GM19463 (cell line): ENCODE results near the gene FCER1G.
"Not testable (repeated sequence)": the region's sequence is repeated elsewhere in the genome, so short reads cannot be mapped to it uniquely, and the experiment has no call there.

Experiments used
- ATAC-seq: cut with Tn5 transposase; IDR thresholded peaks from one replicate; pipeline ENCODE4 v1.9.1; 2021; ENCODE audit warnings: mild to moderate bottlenecking, moderate library complexity; ENCODE audit not compliant: unreplicated experiment

FCER1G gene

DNA sequence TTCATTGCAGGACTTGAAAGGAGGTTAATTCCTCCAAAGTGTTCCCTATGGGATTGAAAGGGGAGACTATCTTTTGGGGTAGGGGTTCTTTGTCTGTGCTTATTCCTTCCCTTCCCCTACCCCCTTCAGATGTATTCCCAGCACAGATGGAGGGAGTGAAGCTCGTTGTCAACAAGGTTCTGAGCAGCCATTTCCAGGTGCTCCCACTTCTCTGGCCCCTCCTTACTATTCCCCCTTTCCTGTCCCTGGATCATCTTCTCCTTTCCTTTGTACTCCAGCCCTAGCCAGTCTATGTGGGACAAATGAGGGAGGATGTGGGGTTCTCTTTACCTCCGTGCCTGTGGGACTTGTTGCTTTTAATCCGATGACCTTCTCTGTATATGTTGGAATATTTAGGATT lies 11.7 kb downstream of the FCER1G start:
- no peak for ATAC-seq

DNA sequence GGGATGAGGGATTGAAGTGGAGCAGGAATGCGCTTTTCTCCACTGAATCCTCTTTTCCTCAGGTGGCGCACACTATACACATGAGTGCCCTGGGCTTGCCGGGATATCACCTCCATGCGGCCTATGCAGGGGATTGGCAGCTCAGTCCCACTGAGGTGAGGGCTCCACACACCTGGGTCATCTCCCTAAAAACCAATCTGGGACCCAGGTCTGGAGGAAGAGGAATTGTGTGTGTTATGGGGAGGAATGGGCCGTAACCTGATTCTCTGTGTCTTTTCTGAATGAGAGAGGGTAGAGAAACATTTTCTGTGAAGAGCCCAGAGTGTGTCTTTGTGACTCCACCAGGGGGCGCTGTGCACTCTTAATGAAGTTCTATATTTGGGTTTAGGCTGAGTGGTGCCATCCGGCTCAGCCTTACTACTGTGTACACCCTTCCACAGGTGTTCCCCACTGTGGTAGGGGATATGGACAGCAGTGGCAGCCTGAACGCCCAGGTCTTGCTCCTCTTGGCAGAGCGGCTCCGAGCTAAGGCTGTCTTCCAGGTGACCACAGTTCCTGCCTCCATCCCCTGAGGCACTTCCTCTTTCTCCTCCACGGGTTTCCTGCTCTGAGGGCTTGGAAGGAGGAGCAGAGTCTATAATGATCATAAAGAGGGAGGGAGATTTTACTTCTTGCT lies 12.2 kb downstream of the FCER1G start:
- ATAC-seq, result peak; percentile 40

DNA sequence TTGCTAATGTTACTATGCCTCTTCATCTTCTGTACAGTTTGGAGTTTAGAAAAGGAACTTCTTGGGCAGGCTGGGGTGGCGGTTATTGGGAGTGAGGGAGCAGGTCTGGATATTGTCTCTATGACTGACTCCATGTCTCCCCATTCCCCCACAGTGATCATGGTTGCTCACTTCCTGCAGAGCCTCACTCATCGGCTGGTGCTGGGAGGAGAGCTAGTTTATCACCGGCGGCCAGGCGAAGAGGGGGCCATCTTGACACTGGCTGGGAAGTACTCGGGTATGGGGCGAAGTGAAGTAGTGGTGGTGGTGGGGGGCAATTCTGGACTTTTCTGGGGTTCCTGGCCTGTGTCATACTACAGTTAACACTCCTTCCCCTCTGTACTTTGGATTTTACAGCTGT lies 12.9 kb downstream of the FCER1G start:
- ATAC-seq, result no peak

DNA sequence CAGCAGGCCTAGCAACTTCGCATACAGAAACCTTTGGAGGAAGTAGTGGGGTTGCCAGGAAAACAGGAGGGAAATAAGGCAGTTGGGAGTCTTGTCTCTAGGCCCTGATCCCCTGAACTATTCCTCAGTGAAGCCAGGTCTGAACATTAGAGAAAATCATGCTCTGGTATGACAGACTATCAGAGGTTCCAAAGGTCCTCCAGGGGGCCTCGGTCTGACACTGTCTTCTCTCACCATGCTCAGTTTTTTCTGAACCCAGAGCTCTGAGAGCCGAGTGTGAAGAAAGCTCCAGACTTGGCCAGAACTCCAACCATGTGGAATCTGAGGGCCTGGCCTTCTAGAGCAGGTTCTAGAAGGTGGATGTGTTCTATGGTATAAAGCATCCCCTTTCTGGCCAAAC lies 14.8 kb downstream of the FCER1G start:
- ATAC-seq, result no peak

DNA sequence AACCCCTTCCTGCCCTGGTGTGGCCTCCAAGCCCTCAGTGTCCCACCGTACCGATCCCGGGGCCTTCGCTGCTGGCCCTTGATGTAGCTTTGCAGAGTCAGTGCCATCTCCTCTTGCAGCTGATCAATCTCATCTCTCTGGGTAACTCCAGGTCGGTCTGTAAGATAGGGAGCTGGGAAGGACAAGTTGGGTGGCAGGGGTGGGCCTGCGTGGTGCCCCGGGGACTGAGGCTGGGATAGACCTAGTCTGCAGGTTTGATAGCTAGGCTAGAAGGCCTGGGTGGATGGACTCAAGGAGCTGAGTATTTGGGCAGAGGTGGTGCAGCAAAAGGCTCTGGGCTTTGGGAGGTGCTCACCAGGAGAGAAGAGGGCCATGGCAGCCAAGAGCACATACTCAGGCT lies 15.7 kb downstream of the FCER1G start:
- ATAC-seq, result no peak

DNA sequence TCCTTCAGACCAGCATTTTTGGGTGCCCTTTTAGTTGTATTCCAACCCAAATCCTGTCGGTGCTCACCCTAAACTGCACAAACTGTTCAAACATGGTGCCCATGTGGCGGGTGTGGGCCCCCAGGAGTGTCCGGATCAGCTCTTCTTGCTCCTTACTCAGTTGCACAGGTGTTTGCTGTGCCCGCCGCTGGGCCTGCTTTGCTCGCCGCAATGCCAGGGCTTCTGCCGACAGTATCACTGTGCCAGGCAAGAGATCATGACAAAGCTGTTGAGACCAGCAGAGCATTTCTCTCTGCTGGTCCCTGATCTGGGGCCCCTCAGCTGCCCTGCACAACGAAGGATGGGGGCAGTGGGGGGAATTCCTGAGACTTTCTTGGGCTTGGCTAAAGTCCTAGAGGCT lies 18.0 kb downstream of the FCER1G start:
- ATAC-seq, result no peak

DNA sequence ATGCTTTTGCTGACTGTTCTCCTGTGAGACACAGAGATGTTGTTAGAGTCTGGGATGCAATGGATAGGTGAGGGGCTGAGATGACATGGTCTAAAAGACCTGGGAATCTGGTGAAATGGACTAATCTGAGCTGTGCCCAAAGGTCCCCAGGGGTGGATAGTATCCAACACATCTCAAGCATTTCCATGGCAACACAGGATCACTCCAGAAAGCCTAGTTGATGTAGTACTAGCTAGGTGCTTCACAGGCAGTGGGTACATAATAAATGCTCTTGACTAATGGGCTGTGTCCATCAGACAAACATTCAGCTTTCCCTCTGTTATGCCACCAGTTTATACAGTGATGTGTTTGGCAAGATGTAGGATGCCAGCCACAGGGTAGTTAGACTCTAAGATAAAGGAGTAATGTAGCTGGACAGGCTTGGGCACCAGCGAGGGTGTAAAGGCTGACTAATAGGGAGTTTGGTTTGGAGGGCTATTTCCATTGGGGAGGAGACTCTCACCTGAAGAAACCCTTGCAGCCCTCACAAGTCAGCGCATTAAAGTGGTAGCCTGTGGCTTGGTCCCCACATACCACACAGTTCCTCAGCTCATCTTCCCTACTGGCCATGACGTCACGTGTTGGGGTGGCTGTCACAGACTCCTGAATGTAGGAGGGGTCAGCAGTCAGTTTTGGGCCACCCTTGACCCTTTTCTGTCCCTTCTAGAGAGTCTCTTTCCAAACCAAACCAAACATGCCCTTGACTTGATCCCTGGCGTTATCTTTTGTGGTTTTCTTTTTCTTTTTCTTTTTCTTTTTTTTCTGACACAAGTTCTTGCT lies 21.1 kb downstream of the FCER1G start:
- no peak for ATAC-seq

DNA sequence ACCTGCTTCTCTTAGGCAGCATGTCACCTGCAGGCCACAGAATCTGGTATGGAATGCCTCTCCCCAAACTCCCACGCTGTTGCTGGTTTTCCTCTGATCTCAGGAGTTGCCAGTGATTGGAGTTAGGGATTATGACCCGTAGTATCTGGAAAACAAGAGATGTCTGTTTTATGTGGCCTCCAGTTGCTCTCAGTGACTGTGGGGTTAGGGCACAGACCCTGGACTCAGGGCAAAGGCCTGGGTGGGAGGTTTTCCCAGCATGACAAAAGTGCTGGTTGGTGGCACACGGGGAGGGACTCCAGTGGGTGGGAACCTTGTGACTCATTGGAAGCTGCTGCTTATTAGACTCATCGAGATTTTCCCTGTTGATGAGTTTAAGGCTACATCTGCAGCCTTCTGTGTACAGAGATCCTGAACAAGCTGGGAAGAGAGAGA lies 23.0 kb downstream of the FCER1G start, which contains the start of gene NR1I3:
Gene NR1I3 (minus strand): TSS at position 165 of the 435 bp plus-strand sequence. CDS start 1,638 bp downstream, outside the sequence.
- ATAC-seq, result no peak

DNA sequence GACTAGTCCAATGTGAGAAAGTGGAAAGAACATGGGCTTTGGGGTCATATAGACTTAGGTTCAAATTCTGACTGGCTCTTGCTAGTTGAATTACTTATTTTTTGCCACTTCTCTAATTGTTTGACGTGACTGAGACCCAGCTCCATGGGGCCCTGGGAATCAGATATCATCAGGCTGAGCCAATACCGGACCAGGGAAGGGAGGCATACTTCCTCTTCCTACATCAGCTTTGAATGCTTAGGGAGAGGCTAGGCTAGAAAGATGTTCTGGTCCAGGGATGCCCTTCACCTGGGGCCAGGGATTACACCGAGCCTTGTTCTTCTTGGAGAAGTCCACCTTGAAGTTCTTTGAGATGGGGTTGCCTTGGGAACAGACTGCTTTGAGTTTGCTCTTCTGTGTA lies 26.6 kb downstream of the FCER1G start:
- ATAC-seq, result no peak

DNA sequence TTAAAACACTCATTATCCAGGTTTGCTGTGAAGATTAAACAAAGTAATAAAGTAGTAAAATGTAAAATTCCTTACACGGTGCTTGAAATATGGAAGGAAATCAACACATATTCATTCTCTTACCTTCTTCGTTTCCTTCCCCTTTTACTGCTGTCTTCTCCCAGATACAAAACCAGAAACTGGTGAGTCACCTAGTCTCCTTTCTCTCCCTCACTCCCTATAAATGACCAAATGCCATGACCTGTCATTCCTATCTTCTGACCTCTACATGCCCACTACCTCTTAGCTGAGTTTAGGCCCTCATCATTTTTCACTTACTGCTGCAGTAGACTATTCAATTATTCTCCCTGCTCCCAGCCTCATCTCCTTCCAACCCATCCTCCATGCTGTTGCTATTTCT lies 27.2 kb downstream of the FCER1G start:
- ATAC-seq, result no peak

DNA sequence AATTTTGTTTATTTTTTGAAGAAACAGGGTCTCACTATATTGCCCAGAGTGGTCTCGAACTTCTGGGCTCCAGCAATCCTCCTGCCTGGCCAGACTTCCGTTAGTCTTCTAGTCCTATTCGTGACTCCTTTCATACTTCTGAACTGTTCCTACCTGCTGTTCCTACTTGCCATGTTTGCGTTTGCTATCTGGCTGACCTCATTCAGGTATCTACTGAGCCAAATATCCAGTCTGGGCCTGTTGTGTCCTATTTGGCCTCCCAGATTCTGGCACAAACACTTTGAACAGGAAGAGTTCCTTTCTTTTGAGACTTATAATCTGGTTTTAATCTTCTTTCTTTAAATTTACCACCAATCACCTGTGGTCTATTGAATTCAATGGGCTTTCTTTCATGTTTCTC lies 29.8 kb downstream of the FCER1G start:
- no peak for ATAC-seq

DNA sequence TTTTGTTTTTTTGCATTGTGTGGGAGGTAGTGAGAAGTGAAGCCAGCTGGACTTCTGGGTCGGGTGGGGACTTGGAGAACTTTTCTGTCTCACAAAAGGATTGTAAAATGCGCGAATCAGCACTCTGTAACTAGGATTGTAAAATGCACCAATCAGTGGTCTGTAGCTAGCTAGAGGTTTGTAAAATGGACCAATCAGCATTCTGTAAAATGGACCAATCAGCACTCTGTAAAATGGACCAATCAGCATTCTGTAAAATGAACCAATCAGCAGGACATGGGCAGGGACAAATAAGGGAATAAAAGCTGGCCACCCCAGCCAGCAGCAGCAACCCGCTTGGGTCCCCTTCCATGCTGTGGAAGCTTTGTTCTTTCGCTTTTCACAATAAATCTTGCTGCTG lies 35.0 kb downstream of the FCER1G start:
- not testable (repeated sequence) for ATAC-seq

DNA sequence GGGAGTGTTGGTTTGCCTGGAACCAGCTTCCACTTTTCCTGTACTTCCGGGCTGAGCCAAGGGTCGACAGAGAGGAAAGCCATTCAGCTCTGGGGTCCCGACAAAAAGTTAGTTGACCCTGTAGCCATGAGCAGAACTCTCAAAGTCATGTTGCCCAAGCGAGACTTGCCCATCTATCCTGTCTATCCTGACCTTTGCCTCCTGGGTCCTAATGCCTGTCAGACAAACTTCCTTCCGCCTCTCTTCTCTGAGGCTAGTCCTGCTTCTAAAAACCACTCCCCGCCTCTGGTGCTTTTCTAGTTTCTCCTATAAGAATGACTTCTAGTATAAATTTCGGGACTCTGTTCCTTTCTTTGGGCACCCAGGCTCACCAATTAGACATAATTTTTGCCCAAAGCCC lies 35.7 kb downstream of the FCER1G start:
- no peak for ATAC-seq

DNA sequence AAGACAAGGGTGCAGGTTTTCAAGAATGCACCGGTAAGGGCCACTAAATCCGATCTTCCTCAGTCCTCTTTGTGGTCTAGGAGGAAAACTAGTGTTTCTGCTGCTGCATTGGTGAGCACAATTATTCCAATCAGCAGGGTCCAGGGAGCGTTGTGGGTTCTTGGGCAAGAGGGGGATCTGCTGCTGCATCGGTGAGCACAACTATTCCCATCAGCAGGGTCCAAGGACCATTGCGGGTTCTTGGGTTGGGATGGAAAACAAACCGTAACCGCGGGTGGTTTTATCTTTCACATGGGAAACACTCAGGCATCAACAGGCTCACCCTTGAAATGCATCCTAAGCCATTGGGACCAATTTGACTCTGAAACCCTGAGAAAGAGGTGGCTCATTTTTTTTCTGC lies 36.5 kb downstream of the FCER1G start:
- no peak for ATAC-seq

DNA sequence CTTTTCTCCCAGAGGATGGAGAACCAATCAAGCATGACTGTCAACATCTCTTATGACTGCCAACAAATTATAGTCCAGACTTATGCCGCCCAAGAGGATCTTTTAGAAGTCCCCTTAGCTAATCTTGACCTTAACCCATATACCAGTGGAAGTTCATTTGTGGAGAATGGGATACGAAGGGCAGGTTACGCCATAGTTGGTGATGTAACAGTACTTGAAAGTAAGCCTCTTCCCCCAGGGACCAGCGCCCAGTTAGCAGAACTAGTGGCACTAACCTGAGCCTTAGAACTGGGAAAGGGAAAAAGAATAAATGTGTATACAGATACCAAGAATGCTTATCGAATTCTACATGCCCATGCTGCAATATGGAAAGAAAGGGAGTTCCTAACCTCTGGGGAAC lies 40.2 kb downstream of the FCER1G start:
- not testable (repeated sequence) for ATAC-seq

DNA sequence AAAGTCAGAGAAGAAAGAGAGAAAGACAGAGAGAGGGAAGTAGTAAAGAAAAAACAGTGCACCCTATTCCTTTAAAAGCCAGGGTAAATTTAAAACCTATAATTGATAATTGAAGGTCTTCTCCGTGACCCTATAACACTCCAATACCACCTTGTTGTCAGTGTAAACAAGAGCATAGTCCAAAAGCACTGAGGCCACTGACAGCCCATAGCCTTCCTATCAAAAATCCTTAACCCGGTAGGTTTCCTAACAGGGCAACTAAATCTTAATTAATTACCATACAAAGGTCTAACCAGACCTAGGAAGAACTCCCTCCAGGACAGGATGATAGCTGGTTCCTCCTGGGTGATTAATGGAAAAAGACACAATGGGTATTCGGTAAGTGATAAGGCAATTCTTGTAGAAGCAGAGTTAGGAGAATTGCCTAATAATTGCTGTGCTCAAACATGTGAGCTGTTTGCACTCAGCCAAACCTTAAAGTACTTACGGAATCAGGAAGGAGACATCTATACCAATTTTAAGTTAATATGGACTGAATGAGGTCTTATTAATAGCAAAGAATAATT lies 40.9 kb downstream of the FCER1G start:
- not testable (repeated sequence) for ATAC-seq

DNA sequence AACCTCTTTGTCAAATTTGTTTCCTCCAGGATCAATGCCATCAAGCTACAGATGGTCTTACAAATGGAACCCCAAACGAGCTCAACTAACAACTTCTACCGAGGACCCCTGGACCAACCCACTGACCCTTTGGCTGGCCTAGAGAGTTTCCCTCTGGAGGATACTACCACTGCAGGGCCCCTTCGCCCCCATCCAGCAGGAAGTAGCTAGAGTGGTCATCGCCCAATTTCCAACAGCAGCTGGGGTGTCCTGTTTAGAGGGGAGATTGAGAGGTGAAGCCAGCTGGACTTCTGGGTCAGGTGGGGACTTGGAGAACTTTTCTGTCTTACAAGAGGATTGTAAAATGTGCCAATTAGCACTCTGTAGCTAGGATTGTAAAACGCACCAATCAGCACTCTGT lies 42.0 kb downstream of the FCER1G start:
- ATAC-seq, result not testable (repeated sequence)

DNA sequence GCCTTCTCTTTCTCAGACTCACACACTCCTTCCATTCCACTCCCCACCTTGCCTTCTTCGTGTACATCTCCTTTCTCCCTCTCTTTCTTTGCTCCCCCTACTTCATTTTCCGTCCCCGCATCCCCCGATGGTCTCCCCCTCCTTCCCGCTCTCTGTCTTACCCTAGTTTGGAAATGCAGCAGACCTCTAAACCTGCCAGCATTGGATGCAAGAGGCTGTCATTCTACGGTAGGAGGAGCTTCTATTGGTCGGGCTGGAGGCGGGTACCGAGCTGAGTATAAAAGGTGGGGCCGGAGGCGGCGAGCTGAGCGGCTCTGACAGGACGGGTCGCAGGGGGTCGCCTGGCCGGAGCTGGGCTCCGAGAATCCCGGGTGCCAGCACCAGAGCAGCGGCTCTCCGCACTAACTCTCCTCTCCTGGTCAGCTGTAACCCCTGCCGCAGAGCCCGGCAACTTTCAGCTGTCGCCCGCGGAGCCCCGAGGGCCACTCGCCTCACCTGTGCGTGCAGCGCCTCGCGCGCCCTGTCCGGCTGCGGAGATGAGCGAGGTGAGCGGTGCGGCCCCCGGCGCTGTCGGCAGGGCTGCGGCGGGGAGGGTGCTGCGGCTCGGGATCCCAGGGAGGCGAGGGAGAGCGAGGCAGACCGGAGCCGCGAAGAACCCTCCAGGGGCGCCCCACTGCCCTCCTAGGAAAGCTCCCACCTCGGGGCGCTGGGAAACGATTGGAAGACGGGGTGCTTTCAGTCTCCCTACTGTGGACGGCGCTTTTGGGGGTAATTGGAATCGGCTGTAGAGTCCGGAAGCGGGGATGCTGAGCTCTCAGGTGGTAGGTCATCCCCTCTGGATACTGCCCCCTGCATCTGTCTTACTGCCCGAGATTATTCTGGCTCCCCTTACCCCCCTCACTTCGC lies 43.6 kb downstream of the FCER1G start, which contains the start of gene PCP4L1:
Gene PCP4L1 (plus strand): TSS at position 307 of the 906 bp plus-strand sequence. CDS start 230 bp downstream, at position 537.
- ATAC-seq, result peak; percentile 66

DNA sequence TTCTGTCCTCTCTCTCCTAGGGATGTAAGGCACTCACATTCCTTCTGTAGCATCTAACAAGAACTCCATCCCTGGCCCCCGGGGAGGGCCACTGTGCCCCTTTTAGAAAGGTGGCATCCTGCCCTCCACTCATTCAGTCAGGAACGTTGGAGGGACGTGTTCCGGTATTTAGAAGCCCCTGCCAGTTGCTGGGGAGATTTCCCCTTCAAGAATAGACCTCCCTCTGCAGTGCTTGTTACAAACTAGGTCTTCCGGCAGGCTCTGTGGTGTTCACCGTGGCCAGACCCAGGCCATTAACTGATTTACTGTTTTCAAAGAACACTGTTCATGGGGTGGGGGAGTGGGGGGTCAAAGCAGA lies 44.2 kb downstream of the FCER1G start:
- no peak for ATAC-seq

DNA sequence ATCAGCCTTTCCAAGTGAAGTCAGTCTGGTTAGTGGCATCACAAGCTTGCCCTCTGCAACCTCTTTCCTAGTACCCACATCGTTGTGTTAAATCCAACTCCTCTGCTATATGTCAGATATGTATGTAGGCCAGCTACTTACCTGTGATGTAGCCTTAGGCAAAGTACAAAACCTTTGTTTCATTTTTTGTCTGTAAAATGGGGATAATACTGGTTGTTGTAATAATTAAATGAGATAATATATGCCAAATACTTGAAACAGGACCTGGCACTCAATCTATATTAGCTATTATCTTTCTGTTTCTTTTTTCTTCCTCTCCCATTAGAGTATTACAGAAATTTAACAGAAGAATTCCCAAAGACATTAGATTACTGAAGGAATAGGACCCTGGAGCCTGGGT lies 44.7 kb downstream of the FCER1G start:
- no peak for ATAC-seq
